GM12801 (cell line): ENCODE data around the gene TTC7B.

ENCODE experiments used
- CTCF ChIP-seq: IDR thresholded peaks from one replicate; pipeline ENCODE4 v1.5.1; 2011; ENCODE audit warnings: control low read depth; ENCODE audit not compliant: insufficient read length; ENCODE audit errors: extremely low read depth

Gene TTC7B

GRCh38 chr14:90837355-90837754, 21.1 kb upstream of the TTC7B start:
- no peak for TF ChIP-seq CTCF

GRCh38 chr14:90836692-90837063, 20.4 kb upstream of the TTC7B start:
- no peak for TF ChIP-seq CTCF

- no peak for TF ChIP-seq CTCF
These were observed 15.6 kb upstream of the TTC7B start for GRCh38 chr14:90831821-90832220.

- no peak for TF ChIP-seq CTCF
These were observed 14.9 kb upstream of the TTC7B start for GRCh38 chr14:90830931-90831701.

- TF ChIP-seq CTCF, result no peak
These were observed 13.4 kb upstream of the TTC7B start for GRCh38 chr14:90829677-90830076.

- TF ChIP-seq CTCF, result no peak
These were observed 12.6 kb upstream of the TTC7B start for GRCh38 chr14:90828642-90829487.

GRCh38 chr14:90827919-90828610, 11.8 kb upstream of the TTC7B start:
- no peak for TF ChIP-seq CTCF
